C4-2B (cell line): ENCODE measurements around the gene RBMS3.
A peak's percentile ranks its signal among the peaks of the same experiment; 100 is the strongest.

ENCODE experiments used
- H3K27ac ChIP-seq: fragments of 450-650 bp; 2 replicates; pipeline ENCODE4 v1.5.1; 2017
- CTCF ChIP-seq: fragments of 450-650 bp; conservative IDR thresholded peaks from 2 replicates; pipeline ENCODE4 v1.5.1; 2017; ENCODE audit warnings: mild to moderate bottlenecking
- ZFX ChIP-seq: fragments of 450-650 bp; IDR thresholded peaks from 2 replicates; pipeline ENCODE4 v1.6.1; 2017

RBMS3 gene

GRCh38 chr3:29991198-29991597 is 710.3 kb downstream of the RBMS3 start:
- no peak overlapping the region for H3K27ac ChIP-seq
- TF ChIP-seq CTCF: no peak
- TF ChIP-seq ZFX: no peak

GRCh38 chr3:30002797-30003196 is 721.9 kb downstream of the RBMS3 start:
- H3K27ac ChIP-seq: no peak overlapping the region
- TF ChIP-seq CTCF (no peak), ZFX (no peak)

GRCh38 chr3:30003741-30004140 is 722.9 kb downstream of the RBMS3 start:
- no peak overlapping the region for H3K27ac ChIP-seq
- TF ChIP-seq CTCF (no peak), ZFX (no peak)

GRCh38 chr3:30004481-30004880 is 723.6 kb downstream of the RBMS3 start:
- TF ChIP-seq CTCF: no peak
- TF ChIP-seq ZFX: no peak
- no peak overlapping the region for H3K27ac ChIP-seq

GRCh38 chr3:30006111-30006510 is 725.2 kb downstream of the RBMS3 start:
- no peak overlapping the region for H3K27ac ChIP-seq
- TF ChIP-seq ZFX: no peak
- no peak for TF ChIP-seq CTCF

GRCh38 chr3:30007668-30008067 is 726.8 kb downstream of the RBMS3 start:
- TF ChIP-seq ZFX: no peak
- no peak overlapping the region for H3K27ac ChIP-seq

- TF ChIP-seq CTCF (no peak), ZFX (no peak)
- no peak overlapping the region for H3K27ac ChIP-seq
These were observed 730.4 kb downstream of the RBMS3 start for GRCh38 chr3:30011237-30011803.

GRCh38 chr3:30012941-30013543 is 732.2 kb downstream of the RBMS3 start:
- no peak overlapping the region for H3K27ac ChIP-seq

More at GRCh38 chr3:30012941-30013543, 732.2 kb downstream of the RBMS3 start:
- TF ChIP-seq CTCF (peak; percentile 83), ZFX (no peak)
